Stimulated activated CD8-positive, alpha-beta memory T cell treated with anti-CD3 and anti-CD28 coated beads, Interleukin-7, amount 100 ng/mL, for 48 hours (primary cell): ENCODE data around the gene RSRC1.
A peak's percentile ranks its signal among the peaks of the same experiment; 100 is the strongest.

Experiments used
- DNase-seq, 2 donors: peaks; one replicate each; pipeline ENCODE4 v3.0.0-alpha.2; 2020; ENCODE audit warnings: low read depth in 1 of 2; ENCODE audit errors: extremely low read depth in 1 of 2

Gene RSRC1

GRCh38 chr3:158569794-158570193 is 459.9 kb downstream of the RSRC1 start:
- DNase-seq = no peak

DNA sequence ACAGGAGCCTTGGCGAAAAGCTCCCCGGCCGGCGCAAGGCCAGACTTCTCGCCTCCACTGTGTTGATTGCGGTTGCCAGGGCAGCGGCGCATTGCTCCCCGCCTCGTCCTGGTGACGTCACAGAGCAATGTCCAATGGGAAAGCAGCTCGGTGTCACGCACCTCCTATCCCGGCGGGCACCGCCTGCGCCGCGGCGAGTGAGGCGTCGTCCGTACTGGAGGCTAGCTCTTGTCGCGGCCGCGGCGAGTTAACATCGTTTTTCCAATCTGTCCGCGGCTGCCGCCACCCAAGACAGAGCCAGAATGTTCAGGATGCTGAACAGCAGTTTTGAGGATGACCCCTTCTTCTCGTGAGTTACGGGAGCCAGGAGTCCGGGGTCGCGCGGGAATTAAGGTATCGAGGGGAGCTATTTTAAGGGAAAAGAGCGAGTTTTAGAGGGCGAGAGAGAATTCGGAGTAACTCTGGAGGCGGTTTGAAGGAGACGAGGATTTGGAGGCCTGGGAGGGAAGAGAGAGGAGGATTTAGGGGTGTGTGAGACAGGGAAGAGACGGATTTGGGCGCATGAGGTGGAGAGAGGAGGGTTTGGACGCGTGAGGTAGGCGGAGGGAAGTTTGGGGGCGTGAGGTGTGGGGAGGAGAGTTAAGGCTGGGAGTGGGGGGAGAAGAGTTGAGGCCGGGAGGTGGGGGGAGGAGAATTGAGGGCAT is 461.3 kb downstream of the RSRC1 start, which contains the start of gene MLF1:
TSS of gene MLF1 (plus strand) at position 196 of the 704 bp plus-strand sequence. CDS start at position 303, 107 bp downstream.
- DNase-seq = peak; percentile 60 to 77

GRCh38 chr3:158571969-158572765 is 462.3 kb downstream of the RSRC1 start:
- DNase-seq = no peak

GRCh38 chr3:158572766-158573060 is 462.8 kb downstream of the RSRC1 start:
- no peak for DNase-seq

DNA sequence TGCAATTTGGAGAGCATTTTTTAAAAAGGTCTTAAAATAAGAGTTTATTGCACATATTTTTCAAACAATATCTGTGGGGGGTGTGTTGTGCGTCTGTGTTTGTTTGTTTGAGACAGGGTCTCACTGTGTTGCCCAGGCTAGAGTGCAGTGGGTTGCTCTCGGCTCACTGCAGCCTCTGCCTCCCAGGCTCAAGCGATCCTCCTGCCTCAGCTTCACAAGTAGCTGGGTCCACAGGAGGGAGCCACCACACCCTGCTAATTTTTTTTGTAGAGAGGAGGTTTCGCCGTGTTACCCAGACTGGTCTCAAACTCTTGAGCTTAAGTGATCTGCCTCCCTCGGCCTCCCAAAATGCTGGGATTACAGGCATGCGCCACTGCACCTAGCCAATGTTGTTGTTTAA is 463.8 kb downstream of the RSRC1 start:
- no peak for DNase-seq

GRCh38 chr3:158574646-158575045 is 464.8 kb downstream of the RSRC1 start:
- DNase-seq = no peak

DNA sequence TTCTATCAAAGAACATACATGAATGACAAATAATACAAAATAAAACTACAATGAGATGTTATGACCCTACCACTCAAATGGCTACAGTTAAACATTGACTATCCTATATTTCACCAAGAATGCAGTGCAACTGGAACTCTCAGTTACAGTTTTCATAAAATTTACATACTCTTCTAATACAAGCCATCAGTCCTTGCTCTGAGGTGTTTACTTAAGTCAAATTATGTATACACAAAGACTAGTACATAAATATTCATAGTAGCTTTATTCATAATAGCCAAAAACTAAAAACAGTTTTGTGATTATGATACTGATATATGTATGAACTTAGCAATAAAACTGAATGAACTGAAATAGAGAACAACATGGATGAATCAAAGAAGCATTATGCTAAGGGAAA is 480.3 kb downstream of the RSRC1 start:
- DNase-seq = no peak
